GM19438 (cell line): ENCODE results near the gene MRPL17.
"Not testable (repeated sequence)": the region's sequence is repeated elsewhere in the genome, so short reads cannot be mapped to it uniquely, and the experiment has no call there.

Experiments used
- ATAC-seq: cut with Tn5 transposase; IDR thresholded peaks from one replicate; pipeline ENCODE4 v1.9.1; 2021; ENCODE audit warnings: low read depth; ENCODE audit not compliant: unreplicated experiment

The MRPL17 gene

DNA sequence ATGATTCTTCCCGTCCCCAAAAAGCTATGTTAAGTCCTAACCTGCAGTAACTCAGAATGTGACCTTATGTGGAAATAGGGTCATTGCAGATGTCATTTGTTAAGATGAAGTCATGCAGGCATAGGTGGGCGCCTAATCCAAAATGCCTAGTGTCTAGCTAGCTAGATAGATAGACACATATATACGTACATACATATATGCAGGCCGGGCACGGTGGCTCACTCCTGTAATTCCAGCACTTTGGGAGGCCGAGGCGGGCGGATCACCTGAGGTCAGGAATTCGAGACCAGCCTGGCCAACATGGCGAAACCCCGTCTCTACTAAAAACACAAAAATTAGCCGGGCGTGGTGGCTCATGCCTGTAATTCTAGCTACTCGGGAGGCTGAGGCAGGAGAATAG is 928 bp upstream of the MRPL17 start:
- not testable (repeated sequence) for ATAC-seq

GRCh38 chr11:6682591-6682935 is 577 bp downstream of the MRPL17 start:
- ATAC-seq, result peak; percentile 3

DNA sequence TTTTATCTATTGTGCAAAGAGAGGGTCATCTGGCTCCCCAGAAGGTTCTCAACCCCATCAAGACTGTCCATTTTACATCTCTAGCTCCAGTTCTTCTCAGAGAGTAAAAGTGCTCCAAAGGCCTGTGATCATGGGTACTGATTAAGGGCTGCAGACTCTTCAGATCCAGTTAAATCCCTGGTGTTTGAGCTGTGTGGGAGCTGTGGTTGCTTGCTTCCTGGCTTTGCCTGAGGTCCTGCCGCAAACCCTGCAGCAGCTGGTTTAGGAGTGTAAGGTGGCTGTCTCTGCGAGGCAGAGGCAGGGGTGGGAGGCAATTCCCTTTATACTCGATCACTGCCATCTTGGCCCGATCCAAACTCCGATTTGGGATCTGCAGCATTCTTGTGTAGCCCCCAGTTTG is 1.2 kb downstream of the MRPL17 start:
- ATAC-seq, result no peak

DNA sequence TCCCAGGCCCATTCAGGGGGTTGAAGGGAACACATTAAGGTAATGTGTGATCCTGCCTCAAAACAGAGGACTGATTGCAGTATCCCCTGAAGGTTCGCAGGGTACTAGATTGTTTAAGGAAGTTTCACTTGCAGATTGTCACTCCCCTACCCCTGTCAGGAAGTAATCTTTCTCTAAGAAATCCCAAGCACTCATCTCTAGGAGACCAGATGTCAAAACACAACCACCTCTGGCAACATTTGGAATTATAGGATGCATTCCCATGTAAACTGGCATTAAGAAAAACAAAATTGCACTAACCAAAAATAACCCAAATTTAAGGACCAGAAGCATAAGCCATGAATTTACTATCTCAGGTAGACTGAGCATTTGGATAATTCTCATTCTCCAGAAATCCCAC is 1.6 kb downstream of the MRPL17 start:
- no peak for ATAC-seq

DNA sequence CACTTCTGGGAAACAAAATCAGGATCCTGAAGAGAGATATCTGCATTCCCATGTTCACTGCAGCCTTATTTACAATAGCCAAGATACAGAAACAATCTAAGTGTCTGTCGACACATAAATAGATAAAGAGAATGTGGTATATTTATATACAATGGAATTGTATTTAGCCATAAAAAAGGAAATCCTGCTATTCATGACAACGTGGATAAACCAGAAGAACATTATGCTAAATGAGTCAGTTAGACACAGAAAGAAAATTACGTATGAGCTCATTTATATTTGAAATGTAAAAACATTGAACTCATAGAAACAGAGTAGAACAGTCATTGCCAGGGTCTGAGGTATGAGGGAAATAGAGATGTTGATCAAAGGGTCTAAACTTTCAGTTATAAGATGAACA is 6.1 kb downstream of the MRPL17 start:
- no peak for ATAC-seq

DNA sequence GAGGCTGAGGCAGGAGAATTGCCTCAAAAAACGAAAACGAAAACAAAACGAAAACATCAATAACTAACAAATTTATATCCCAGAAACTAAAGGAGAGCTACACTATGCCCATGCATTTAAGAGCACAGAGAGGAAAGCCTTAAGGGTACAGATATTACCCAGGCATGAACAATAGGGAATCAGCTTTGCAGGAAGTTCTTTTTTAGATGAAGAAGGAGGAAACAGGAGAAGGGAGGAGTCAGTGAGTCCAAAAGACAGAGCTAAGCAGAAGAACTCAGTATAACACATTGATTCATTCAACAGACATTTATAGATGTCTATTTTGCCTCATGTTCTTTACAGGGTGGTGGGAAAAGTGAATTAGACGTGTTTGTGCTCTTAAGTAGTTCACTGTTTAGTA is 8.3 kb downstream of the MRPL17 start:
- ATAC-seq, result no peak

DNA sequence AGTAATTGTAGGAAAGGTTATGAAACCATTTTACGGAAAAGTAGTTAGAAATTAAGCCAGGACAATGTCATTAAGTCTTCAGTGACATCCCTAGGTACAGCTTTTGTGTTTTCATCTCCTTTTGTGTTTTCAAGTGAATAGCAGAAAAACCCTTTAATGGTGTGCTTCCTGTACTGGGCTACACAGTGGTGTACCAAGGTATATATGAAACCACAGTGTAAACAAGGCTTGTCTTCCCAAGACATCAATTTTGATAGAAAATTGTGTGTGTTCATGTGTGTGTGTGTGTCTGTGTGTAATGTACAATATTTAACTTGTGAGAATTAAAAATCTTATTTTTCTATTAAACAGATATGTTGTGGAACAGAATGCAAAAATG is 8.9 kb downstream of the MRPL17 start:
- ATAC-seq, result no peak

GRCh38 chr11:6673523-6674218 is 9.5 kb downstream of the MRPL17 start:
- ATAC-seq, result no peak

DNA sequence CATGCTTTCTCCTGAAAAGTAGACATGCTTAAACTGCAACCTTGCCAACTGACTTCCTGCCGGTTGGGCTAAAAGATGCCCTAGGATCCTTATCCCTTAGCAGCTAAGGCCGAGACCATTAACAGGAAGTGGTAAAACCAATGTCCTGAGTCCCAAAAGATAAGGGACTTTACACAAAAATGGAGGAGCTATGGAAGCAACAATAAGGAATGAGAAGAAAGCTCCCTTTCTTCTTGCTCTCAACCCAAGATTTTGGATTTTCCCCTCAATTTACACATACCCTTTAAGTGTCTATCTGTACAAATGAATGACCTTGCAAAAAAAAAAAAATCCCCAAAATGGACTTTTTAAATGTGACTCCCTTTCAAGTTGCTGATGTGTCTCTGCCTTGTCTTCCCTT is 11.1 kb downstream of the MRPL17 start:
- ATAC-seq, result no peak

DNA sequence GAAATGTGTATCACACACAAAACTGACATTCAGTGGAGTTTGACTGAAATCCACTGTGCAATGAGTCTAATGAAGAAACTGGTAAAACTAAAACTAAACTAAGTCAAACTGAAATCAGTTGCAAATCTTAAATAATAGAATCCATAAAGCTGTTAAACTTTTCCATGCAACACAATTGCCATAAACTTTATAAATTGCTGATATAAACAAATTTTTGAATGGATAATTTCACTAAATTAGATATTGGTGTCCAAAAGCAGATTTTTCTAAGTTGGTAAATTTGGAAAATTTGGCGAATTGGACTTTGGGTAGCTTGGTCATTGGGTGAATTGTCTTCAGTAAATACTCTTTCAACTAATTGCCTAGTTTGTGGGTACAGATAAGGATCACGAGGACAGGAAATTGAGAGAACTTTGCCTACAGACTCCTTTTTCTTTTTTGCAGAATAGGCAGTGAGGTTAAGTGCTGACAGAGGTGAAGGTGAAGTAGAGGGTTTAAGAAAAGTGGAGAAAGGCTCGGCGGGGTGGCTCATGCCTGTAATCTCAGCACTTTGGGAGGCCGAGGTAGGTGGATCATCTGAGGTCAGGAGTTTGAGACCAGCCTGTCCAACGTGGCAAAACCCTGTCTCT is 12.8 kb downstream of the MRPL17 start:
- no peak for ATAC-seq

DNA sequence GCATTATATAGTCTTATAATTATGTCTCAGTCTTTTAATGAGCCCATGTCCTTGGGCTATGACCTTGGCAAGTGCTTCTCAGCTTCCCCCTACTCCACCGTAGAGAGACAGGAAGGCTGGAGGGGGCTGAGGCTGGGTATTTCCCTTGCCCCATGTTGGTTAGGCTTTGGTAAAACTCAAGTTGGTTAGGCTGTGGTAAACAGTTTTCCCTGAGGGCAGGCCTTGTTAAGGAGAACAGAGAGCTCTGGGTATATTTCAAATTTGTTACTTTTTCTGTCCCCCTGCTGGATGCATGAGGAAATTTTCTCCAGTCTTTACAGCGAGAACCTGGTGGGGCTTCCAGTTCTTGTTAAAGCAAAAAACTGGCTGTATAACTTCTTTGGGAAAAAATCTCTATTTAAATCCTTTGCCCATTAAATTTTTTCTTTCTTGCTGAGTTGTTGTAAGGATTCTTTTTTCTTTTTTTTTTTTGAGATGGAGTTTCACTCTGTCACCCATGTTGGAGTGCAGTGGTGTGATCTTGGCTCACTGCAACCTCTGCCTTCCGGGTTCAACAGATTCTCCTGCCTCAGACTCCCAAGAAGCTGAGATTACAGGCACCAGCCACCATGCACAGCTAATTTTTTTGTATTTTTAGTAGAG is 15.3 kb downstream of the MRPL17 start:
- peak; percentile 80 for ATAC-seq

GRCh38 chr11:6666302-6667183 is 16.6 kb downstream of the MRPL17 start:
- ATAC-seq, result no peak

- no peak for ATAC-seq
Measured at GRCh38 chr11:6664551-6664950, 18.6 kb downstream of the MRPL17 start.

GRCh38 chr11:6663794-6664469 is 19.2 kb downstream of the MRPL17 start:
- no peak for ATAC-seq

GRCh38 chr11:6660712-6661111 is 22.4 kb downstream of the MRPL17 start:
- ATAC-seq, result no peak

- no peak for ATAC-seq
Measured at GRCh38 chr11:6658647-6659046, 24.5 kb downstream of the MRPL17 start.

GRCh38 chr11:6657346-6657745 is 25.8 kb downstream of the MRPL17 start:
- ATAC-seq, result no peak

DNA sequence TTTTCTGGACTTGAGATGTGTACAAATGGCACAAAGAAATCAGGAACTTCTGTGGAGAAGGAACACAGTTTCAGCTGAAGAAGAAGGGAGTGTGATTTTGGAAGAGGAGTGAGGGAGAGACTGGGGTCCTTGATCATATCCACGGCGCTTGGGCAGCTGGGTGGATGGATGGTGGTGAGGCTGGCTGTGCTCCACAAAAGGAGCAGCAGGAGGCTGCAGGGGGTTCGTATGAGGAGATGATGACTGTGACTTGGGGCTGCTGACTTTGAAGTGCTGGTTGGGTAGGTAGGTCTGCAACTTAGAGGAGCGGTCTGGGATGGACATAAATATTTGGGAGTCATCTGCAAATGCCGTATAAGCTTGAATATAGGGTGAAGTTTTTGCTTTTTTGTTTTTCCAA is 26.2 kb downstream of the MRPL17 start:
- no peak for ATAC-seq

- ATAC-seq, result no peak
Measured at GRCh38 chr11:6656584-6656915, 26.6 kb downstream of the MRPL17 start.

DNA sequence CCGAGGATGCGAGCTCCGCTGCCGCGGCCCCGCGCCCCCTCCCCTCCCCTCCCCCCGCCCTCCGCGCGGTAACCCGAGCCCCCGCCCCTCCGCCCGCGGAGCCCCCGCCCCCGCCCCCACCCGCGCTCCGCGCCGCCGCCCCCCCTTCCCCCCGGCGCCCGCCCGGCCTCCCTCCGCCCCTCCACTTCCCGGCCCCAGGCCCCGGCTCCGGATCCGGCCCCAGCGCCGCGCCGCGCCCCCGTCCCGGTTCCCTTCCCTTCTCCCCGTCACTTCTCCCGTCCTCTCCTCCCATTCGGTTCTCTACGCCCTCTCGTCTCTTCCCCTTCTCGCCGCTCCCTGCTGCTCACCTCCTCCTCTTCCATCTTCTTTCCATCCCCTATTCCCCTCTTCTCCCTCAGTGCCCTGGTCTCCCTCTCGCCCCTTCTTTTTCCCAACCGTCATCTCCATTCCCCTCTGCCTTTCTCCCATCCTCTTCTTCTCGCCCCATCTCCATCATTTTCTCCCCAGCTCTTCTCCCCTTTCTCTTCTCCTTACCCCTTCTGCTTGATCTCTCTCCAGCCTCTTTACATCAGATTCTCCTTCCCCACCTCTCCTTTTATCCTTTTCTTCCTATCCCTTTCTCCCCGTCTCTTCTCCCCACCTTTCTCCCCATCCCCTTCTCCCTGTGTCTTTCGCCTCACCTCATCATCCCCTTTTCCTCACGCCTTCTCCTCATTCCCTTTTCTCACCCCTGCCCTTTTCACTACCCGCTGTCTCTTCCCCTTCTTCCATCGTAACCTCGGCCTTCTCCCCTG is 27.2 kb downstream of the MRPL17 start, which contains the start of gene DCHS1:
Gene DCHS1, minus strand, starts transcription at position 20 of the 794 bp plus-strand sequence. CDS start 14,196 bp downstream, outside the sequence.
- ATAC-seq, result no peak
